ENCODE results near the gene CFAP77.

DNA sequence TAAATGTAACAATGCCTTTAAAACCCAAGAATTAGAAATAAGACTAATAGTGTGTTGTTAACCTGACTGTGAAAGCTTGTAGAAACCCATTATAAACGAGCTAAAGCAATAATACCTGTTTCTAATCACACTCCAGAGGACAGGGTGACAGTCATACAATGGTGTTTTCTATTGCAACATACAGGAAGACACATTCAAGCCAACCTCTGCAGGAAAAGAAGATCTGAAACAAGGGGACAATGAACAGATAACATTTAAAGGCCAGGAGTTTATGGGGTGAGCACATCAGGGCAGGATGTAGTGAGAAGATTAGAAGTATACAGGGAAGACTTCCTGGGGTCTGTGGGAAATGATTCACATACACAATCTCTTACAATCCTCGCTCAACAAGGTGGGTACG is 186.2 kb downstream of the CFAP77 start:
- TF ChIP-seq, protein P1, sequence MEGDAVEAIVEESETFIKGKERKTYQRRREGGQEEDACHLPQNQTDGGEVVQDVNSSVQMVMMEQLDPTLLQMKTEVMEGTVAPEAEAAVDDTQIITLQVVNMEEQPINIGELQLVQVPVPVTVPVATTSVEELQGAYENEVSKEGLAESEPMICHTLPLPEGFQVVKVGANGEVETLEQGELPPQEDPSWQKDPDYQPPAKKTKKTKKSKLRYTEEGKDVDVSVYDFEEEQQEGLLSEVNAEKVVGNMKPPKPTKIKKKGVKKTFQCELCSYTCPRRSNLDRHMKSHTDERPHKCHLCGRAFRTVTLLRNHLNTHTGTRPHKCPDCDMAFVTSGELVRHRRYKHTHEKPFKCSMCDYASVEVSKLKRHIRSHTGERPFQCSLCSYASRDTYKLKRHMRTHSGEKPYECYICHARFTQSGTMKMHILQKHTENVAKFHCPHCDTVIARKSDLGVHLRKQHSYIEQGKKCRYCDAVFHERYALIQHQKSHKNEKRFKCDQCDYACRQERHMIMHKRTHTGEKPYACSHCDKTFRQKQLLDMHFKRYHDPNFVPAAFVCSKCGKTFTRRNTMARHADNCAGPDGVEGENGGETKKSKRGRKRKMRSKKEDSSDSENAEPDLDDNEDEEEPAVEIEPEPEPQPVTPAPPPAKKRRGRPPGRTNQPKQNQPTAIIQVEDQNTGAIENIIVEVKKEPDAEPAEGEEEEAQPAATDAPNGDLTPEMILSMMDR (IDR thresholded peaks at IDR 0.05), result no peak
- no peak for TF ChIP-seq POLR2A (IDR thresholded peaks at IDR 0.05)
- TF ChIP-seq EP300 (IDR thresholded peaks at IDR 0.05), result no peak

Data from sigmoid colon (tissue), 4 donors.